KOPT-K1 (cell line): ENCODE results near the gene ST8SIA5.

ENCODE experiments used
- H3K27ac ChIP-seq: fragments of 200-600 bp; sonication (generic); 2 replicates; pipeline ENCODE4 v1.5.1; 2016; ENCODE audit warnings: antibody characterized with exemption, mild to moderate bottlenecking, low read depth, low read length; ENCODE audit not compliant: poor library complexity, severe bottlenecking
- H3K36me3 ChIP-seq: fragments of 200-600 bp; sonication (generic); 2 replicates; pipeline ENCODE4 v1.5.1; 2017; ENCODE audit warnings: antibody characterized with exemption, mild to moderate bottlenecking, low read length, moderate library complexity; ENCODE audit not compliant: insufficient read depth
- H3K9me3 ChIP-seq: fragments of 200-600 bp; sonication (generic); 2 replicates; pipeline ENCODE4 v1.5.1; 2017; ENCODE audit warnings: antibody characterized with exemption, low read length, mild to moderate bottlenecking; ENCODE audit not compliant: insufficient read depth, poor library complexity, severe bottlenecking

ST8SIA5 gene

GRCh38 chr18:46652372-46652771, 104.5 kb downstream of the ST8SIA5 start:
- H3K27ac ChIP-seq, result no peak overlapping the region
- H3K36me3 ChIP-seq, result no peaks in the 10 kb centered on the region
- H3K9me3 ChIP-seq, result no peaks in the 10 kb centered on the region

GRCh38 chr18:46650681-46651080, 106.2 kb downstream of the ST8SIA5 start:
- Histone ChIP-seq H3K9me3 (no peaks in the 10 kb centered on the region), H3K36me3 (no peaks in the 10 kb centered on the region), H3K27ac (no peak overlapping the region)

- no peaks in the 10 kb centered on the region for H3K9me3 ChIP-seq
Observed at GRCh38 chr18:46649071-46649862, 107.6 kb downstream of the ST8SIA5 start.

GRCh38 chr18:46646468-46646867, 110.4 kb downstream of the ST8SIA5 start:
- no peaks in the 10 kb centered on the region for H3K9me3 ChIP-seq
- no peaks in the 10 kb centered on the region for H3K36me3 ChIP-seq
- no peak overlapping the region for H3K27ac ChIP-seq

More at GRCh38 chr18:46649071-46649862, 107.6 kb downstream of the ST8SIA5 start:
- H3K36me3 ChIP-seq, result no peaks in the 10 kb centered on the region
- no peak overlapping the region for H3K27ac ChIP-seq

- no peaks in the 10 kb centered on the region for H3K36me3 ChIP-seq
Observed at GRCh38 chr18:46642561-46642960, 114.3 kb downstream of the ST8SIA5 start.

GRCh38 chr18:46641917-46642316, 114.9 kb downstream of the ST8SIA5 start:
- Histone ChIP-seq H3K9me3 (no peaks in the 10 kb centered on the region), H3K27ac (no peak overlapping the region), H3K36me3 (no peaks in the 10 kb centered on the region)

More at GRCh38 chr18:46642561-46642960, 114.3 kb downstream of the ST8SIA5 start:
- Histone ChIP-seq H3K27ac (no peak overlapping the region), H3K9me3 (no peaks in the 10 kb centered on the region)

GRCh38 chr18:46639386-46639785, 117.5 kb downstream of the ST8SIA5 start:
- H3K27ac ChIP-seq, result no peak overlapping the region
- no peaks in the 10 kb centered on the region for H3K9me3 ChIP-seq
- no peaks in the 10 kb centered on the region for H3K36me3 ChIP-seq

GRCh38 chr18:46636040-46636630, 120.7 kb downstream of the ST8SIA5 start:
- peaks cover 2% of the 10 kb centered on the region for H3K9me3 ChIP-seq
- H3K27ac ChIP-seq, result no peak overlapping the region
- H3K36me3 ChIP-seq, result no peaks in the 10 kb centered on the region

GRCh38 chr18:46632401-46633071, 124.3 kb downstream of the ST8SIA5 start:
- no peaks in the 10 kb centered on the region for H3K36me3 ChIP-seq
- peaks cover 2% of the 10 kb centered on the region for H3K9me3 ChIP-seq
- no peak overlapping the region for H3K27ac ChIP-seq

- Histone ChIP-seq H3K36me3 (no peaks in the 10 kb centered on the region), H3K27ac (no peak overlapping the region), H3K9me3 (peaks cover 2% of the 10 kb centered on the region)
Observed at GRCh38 chr18:46630991-46631390, 125.9 kb downstream of the ST8SIA5 start.

GRCh38 chr18:46630160-46630559, 126.7 kb downstream of the ST8SIA5 start:
- Histone ChIP-seq H3K36me3 (no peaks in the 10 kb centered on the region), H3K9me3 (peaks cover 2% of the 10 kb centered on the region), H3K27ac (no peak overlapping the region)

GRCh38 chr18:46629361-46629760, 127.5 kb downstream of the ST8SIA5 start:
- Histone ChIP-seq H3K9me3 (peaks cover 2% of the 10 kb centered on the region), H3K36me3 (no peaks in the 10 kb centered on the region), H3K27ac (no peak overlapping the region)

GRCh38 chr18:46628206-46628605, 128.6 kb downstream of the ST8SIA5 start:
- H3K36me3 ChIP-seq, result no peaks in the 10 kb centered on the region
- H3K27ac ChIP-seq, result no peak overlapping the region
- H3K9me3 ChIP-seq, result no peaks in the 10 kb centered on the region

GRCh38 chr18:46627136-46627535, 129.7 kb downstream of the ST8SIA5 start:
- no peak overlapping the region for H3K27ac ChIP-seq
- H3K36me3 ChIP-seq, result no peaks in the 10 kb centered on the region
- no peaks in the 10 kb centered on the region for H3K9me3 ChIP-seq

GRCh38 chr18:46625069-46625468, 131.8 kb downstream of the ST8SIA5 start:
- no peaks in the 10 kb centered on the region for H3K36me3 ChIP-seq
- H3K27ac ChIP-seq, result no peak overlapping the region
- no peaks in the 10 kb centered on the region for H3K9me3 ChIP-seq
